HG02798 (cell line): ENCODE measurements around the gene OR10R2.

ENCODE experiments used
- ATAC-seq: cut with Tn5 transposase; IDR thresholded peaks from one replicate; pipeline ENCODE4 v1.9.1; 2021; ENCODE audit warnings: mild to moderate bottlenecking; ENCODE audit not compliant: unreplicated experiment, poor library complexity

Gene OR10R2

DNA sequence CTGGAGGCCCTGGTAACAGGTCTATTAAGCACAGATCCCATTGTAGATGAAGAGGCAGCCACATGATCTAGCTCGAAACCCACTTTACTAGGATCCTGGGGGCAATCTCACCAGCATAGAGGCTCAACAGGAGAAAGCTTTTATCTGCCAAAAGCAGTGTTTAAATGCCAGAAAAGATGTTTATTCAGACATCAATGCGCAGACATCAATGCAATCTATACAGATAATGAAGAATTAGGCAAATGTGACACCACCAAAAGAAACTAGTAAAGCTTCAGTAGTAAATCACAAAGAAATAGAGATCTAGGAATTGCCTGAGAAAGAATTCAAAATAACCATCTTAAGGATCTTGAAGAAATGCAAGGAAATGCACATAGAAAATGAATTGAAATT lies 49.6 kb downstream of the OR10R2 start:
- ATAC-seq: no peak

DNA sequence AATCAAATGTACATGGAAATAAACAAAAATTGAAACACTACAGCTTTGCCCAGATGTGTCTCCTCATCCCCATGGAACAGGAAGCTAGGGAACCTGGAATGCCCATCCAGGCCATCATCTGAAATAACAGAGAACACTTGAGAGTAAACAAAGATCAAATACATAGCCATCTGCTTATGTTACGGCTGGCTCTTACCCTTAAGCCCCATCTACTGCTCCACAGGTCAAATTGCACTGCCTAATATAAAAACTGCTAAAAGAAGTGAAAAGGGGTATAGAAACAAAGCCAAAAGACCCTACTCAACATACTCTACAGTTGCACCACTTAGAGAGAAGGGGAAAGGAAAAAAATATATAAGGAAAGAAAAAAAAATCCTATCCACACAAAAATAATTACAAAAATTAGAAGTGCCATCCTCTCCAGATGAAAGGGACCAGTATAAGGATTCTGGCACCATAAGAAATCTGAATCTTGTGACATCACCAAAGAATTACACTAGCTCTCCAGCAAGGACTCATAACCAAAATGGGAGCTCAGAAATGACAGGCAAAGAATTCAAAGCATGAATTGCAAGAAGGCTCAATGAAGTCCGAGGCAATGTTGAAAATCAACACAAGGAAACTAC lies 55.3 kb downstream of the OR10R2 start:
- ATAC-seq: no peak
